ENCODE results near the gene PARK7.
A peak's percentile ranks its signal among the peaks of the same experiment; 100 is the strongest.

PARK7 gene

DNA sequence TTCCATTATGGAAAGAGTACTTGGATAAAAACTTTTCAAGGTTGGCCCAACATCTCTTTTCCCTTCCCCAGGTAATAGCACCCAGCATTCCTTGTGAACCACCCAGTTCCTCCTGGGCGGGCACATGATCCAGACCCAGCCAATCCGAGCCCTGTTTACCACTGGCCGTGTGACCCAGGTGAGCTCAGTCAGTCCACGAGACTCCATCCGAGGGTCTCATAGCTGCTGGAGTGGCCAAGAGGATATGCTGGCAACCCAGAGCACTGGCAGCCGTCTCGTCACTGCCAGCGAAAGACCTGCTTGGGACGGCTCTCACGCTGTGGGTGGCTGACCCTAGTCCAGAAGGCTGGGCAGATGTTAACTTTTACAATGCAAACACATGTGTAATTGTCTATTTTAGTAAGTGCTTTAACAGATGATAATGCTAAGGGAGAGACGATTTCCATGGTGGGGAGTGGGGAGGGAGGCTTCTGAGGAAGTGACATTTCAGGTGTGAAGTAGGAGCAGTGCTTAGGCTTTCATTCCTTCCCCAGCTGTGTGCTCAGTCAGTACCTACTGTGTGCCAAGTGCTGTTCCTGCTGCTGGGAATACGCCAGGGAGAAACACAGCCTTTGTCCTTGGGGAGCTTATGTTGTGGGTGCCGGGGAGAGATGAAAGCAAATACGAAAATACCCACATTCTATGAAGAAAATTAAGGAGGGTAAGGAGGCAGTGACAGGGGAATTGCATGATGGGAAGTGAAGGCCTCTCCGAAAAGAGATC lies 24.5 kb downstream of the PARK7 start:
- no peak for DNase-seq

DNA sequence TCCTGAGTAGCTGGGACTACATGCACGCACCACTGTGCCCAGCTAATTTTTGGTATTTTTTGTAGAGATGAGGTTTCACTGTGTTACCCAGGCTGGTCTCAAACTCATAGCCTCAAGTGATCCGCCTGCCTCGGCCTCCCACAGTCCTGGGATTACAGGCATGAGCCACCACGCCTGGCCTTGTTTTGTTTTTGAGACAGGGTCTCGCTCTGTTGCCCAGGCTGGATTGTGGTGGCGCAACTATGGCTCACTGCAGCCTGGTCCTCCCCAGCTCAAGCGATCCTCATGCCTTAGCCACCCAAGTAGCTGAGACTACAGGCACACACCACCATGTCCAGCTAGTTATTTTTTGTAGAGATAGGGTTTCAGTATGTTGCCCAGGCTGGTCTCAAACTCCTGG lies 26.0 kb downstream of the PARK7 start:
- DNase-seq, result no peak

DNA sequence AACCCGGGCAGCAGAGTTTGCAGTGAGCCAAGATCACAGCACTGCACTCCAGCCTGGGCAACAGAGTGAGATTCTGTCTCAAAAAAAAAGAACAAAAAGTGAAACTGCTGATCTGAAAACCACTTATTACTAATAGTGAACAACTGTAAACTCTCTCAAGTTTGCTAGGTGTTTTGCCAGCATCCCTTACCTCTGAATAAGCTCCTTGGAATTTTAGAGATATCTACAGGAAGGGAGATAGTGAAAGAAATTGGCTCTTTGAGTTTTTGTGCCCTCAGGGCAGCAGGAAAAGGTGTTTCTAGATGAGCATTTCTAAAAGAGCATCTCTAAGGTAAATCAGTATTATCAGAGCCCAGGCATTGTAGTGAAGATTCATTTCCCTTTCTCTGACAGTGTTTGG lies 27.1 kb downstream of the PARK7 start:
- DNase-seq, result no peak

DNA sequence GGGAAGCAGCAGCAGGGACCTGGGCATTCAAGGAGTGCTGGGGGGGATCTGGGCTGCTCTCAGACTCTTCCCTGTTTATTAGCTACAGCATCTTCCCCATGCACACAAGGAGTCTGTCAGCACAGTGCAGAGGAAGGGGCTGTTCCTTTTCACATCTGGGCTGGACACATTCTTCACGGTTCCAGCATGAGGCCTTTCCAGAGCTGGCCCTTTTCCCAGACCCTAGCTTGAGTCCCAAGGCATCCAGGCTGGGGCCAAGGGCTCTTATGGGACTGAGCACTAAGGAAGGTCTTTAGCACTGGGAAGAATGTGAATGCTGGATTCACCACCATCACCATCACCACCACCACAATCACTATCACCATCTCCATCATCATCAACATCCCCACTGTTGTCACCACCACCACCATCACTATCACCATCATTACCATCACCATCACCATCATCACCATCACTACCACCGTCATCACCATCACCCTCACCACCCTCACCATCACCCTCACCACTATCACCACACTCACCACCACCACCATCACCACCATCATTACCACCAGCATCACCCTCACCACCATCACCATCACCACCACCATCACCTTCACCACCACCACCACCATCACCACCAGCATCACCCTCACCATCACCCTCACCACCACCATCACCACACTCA lies 28.4 kb downstream of the PARK7 start:
- DNase-seq, result no peak

DNA sequence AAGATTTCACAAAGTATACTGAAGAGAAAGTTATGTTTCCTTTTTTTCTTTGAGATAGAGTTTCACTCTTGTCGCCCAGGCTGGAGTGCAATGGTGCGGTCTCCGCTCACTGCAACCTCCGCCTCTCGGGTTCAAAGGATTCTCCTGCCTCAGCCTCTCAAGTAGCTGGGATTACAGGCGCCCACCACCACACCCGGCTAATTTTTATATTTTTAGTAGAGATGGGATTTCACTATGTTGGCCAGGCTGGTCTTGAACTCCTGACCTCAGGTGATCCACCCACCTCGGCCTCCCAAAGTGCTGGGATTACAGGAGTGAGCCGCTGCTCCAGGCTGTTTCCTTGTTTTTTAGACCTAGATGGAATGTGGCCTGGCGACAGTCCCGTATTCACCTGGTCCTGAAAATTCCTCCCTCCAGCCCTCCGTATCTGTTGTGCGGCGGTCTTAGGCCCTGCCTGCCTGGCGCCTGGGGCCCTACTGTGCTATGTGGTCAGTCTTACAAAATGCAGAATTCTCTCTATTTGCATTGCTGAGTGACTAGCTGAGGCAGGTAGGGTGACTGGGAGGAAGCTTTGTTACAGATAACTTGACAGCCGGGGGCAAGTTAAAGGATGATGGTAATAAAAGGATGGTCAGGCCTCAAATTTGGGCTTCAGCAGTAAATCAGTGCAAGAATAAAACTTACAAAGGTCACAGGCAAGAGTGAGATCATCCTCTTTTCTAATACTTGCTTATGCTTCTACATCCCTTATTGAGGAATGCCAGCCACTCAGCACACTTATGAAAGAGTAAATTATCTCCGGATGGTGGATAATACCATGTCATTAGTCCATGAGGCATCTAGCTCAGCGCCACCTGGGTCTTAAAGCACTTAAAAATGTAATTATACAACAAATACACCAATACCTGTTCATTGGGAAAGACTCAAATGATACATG lies 30.3 kb downstream of the PARK7 start:
- DNase-seq, result no peak

DNA sequence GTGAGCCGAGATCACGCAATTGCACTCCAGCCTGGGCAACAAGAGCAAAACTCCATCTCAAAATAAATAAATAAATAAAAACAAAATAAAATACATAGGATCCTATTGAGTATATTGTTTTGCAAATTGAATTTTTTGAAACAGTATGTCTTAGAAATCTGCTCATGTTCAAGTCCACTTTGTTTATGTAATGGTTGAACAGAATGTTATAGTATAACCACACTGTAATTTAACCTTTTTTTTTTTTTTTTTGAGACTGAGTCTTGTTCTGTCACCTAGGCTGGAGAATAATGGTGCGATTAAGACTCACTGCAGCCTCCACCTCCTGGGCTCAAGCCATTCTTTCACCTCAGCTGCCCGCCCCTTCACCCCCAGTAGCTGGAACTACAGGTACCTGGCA lies 31.4 kb downstream of the PARK7 start:
- DNase-seq, result no peak

DNA sequence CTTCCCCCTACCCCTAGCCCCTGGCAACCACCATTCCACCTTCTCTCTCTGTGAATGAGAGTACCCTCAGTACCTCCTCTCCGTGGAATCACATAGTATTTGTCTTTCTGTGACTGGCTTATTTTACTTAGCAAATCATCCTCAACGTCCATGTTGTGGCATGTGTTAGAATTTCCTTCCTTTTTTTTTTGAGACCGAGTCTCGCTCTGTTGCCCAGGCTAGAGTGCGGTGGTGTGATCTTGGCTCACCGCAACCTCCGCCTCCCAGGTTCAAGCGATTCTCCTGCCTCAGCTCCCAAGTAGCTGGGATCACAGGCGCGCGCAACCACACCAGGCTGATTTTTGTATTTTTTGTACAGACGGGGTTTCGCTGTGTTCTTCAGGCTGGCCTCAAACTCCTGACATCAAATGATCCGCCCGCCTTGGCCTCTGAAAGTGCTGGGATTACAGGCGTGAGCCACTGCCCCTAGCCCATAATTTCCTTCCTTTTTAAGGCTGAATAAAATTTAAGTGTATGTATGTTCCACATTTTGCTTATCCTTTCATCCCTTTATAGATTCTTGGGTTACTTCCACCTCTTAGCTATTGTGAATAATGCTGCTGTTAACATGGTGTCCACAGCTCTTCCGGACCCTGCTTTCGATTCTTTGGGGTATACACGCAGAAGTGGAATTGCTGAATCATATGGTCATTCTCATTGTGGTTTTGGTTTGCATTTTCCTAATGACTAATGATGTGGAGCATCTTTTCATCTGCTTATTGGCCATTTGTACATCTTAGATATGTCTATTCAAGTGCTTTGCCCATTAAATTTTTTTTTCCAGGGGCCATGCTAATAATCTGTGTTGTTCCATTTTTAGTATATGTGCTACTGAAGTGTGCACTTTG lies 32.3 kb downstream of the PARK7 start:
- no peak for DNase-seq

DNA sequence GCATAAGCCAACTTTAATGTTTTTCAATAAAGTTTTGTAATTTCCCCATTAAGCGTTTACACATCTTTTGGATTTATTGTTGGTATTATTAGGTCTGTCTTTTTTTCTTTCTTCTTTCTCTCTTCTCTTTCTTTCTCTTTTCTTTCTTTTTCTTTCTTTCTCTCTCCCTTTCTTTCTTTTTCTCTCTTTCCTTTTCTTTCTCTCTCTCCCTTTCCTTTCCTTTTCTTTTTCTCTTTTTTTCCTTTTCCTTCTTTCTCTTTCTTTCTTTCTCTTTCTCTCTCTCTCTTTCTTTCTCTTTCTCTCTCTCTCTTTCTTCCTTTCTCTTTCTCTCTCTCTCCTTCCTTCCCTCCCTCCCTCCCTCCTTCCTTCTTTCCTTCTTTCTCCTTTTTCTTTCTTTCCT lies 33.3 kb downstream of the PARK7 start:
- no peak for DNase-seq

DNA sequence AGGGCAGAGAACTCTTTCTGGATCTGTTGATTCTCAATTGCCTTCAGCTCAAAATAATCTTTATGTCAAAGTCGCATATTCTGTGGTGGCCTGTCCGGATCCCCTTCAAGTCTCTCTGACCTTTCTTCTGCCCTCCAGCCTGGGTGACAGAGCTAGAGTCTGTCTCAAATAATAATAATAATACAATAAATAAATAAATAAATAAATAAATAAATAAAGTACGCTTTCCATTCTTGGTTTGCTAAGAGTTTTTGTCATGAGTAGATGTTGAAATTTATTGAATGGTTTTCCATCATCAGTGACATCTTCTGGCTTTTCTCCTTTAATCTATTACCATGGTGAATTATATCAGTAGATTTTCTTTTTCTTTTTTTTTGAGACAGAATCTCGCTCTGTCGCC lies 33.9 kb downstream of the PARK7 start:
- DNase-seq, result no peak

DNA sequence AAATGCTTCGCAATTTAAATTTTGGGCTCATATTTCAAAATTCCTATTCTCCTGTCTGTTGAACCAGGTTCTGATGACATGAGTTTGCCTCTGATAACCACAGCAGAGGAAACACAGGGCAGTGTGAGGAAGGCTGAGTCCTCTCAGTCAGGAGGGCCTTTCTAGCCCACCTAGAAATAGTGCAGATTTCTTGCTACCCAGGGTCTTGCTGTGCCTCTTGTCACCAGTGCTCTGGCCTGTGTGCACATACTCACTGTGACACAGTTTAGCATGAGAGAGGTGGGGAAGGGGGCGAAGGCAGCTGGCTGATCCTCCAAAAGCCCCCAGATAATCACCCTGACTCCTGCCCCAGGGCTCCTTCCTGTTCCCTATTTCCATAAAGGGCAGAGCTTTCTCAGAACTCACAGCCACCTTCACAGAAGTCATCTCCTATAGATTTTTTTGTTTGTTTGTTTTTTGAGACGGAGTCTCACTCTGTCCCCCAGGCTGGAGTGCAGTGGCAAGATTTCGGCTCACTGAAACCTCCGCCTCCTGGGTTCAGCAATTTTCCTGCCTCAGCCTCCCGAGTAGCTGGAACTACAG lies 40.9 kb downstream of the PARK7 start:
- no peak for DNase-seq

DNA sequence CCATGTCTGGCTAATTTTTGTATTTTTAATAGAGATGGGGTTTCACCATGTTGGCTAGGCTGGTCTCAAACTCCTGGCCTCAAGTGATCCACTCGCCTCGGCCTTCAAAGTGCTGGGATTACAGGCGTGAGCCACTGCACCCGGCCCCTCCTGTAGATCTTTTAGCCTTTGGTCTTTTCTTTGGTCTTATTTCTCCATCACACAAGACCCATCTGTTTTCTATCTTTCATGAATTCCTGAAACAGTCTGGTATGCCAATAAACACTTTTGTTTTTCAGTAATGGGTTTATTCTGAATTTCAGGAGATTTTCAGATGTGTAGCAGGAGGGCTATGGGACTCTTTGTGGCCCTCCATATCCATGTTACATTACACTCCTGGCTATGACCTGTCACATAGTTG lies 41.4 kb downstream of the PARK7 start:
- DNase-seq, result no peak

DNA sequence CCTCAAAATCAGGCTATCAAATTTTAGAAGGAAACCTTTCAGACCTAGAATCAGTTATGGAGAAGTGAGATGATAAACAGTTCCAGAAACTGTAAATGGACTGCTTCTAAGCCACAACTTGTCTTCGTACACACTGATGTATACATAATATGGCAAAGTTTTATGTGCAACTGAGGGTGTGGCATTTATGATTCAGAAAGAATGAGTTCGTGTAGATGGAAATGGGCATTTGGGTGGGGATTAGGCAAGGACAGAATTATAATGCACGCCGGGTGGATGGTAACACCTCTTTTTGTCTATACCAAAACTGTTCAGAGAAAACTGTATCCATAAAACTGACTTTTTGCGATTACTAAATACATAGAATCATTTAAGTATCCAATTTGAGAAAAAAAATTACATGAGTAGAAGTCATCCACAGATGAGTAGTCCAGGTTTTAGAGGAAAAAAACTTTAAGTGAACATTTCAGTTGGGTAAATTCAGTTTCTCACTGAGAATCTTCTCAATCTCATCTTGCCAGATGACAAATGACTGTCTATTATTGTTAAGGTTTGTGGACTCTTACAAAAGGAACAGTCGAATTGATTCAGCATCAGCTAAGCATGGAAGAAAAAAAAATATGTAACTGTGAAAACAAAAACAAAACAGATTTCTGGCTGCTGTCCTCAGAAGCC lies 42.1 kb downstream of the PARK7 start:
- DNase-seq, result no peak

DNA sequence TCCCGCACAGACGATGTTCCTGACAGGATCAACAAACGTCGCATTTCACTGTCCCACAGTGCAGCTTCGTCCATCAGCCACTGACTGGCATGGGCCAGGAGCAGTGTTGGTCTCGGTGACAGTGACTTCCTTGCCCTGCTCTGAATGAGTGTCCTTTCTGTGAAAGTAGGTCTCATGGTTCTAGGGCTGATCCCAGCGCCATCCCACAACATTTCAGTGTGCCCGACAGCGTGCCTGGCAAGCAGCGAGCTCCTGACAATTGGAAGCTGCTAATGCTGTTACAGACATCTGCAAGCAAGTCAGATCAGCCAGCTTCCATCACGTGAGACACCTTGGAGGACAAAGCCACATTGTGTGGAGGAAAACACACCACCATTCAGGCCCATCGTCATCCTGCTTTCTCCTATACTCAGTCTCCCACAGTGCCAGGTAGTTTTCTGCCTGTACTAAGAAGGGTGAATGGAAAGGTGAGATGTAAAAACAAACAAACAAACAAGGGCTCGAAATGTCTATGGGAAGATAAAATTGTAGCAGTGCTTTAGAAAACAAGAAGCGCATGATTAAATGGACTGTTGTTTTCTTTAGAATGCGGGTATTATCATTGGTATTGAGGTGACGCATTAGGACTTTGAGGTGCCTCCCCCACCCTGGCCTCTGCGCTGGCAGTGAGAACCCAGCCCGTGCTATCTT lies 42.7 kb downstream of the PARK7 start:
- no peak for DNase-seq

DNA sequence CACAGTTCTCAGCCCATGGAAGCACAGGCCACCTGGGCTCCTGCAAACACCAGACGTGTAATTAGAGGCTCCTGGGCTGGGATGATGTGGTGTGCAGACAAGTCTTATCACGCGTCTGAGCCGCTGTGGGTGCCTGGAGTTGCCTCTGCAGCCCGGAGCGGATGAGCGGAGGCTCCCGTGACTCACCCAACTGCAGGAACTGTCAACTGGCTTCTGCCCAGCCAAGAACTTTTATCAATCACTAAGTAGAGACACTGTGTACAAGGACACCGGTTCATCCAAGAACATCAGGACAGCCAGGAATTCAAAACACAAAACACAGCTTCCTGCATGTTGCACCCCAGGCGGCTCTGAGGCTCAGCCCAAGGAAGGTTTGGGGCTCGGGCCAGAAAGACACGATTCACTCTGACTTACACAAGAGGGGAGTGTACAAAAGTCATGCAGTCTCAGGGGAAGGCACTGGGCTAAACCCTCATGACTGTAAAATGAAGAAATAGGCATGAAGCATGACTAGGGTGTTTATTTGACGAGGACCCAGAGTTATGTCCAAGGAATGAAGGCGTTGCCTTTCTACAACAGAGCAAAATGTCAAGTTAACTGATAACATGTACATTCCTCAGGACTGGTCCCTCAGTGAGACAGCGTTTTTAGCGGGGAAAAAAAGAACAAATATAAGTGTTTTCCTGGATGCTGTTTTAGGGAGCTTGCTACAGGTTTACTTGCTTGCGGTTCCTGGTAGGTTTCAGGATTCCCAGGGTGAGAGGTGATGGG lies 43.5 kb downstream of the PARK7 start:
- DNase-seq, result peak; percentile 40

DNA sequence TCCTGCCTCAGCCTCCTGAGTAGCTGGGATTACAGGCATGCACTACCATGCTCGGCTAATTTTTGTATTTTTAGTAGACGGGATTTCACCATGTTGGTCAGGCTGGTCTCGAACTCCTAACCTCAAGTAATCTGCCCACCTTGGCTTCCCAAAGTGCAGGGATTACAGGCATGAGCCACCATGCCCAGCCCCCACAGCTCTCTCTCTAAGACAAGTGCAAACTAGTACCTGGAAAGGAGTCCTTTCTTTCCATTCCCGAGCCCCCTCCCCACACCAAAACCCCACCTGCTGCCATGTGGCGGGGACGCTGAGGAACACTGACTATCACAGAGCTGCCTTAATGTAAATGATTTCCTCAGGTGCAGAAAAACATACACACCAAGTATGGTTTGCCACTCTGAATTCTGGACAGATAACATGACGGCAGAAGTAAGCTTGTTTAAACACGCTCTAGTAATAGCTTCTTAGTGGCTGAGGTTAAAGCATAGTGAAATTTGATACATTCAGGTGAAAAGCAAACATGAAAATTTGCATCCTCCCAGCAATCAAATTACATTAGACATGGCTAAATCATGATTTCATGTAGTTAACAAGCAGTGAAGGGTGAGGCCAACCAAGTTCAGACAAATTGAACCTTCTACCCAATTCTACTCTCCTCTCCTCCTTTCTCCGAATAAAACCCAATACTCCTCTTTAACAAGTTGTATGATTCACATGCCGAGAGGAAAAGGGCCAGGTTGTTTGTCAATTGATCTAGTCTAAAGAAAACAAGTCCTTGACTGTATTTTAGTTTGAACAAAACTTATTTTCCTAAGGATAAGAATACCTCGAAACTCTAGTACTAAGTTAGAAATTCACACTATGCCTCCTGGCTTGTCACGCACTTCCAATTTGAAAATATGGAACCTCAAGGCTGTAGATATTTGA lies 44.8 kb downstream of the PARK7 start:
- peak; percentile 18 for DNase-seq

DNA sequence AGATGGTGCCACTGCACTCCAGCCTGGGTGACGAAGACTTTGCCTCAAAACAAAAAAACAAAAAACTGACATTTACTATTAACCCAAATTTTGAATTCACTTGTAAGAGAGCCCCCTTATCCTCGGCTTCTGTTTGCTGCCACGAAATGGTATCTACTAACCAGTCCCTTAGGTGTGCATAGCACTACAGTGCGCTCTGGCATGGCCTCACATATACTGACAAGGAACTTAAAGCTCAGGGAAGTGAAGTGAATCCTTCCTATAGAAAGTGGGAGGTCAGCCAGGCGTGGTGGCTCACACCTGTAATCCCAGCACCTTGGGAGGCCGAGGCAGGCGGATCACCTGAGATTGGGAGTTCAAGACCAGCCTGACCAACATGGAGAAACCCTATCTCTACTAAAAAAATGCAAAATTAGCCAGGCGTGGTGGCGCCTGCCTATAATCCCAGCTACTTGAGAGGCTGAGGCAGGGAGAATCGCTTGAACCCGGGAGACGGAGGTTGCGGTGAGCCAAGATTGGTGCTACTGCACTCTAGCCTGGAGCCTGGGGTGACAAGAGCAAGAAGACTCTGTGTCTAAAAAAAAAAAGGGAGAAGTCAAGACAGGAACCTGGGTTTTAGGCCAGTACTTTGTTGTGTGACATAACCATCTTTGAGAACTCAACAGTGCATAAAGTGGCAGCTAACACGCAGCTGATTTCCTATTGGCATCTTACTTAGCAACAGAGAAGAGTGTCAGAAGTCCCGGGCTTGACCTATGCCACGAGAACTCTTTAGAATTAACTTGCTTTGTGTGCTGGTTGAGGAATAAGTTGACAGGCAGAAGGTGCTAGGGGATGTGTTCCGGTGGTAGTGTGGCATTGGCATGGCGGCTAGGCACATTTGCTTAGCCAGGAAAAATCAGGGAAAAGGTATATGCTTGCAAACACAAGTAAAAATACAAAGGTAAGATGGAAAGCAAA lies 47.8 kb downstream of the PARK7 start:
- DNase-seq, result no peak

DNA sequence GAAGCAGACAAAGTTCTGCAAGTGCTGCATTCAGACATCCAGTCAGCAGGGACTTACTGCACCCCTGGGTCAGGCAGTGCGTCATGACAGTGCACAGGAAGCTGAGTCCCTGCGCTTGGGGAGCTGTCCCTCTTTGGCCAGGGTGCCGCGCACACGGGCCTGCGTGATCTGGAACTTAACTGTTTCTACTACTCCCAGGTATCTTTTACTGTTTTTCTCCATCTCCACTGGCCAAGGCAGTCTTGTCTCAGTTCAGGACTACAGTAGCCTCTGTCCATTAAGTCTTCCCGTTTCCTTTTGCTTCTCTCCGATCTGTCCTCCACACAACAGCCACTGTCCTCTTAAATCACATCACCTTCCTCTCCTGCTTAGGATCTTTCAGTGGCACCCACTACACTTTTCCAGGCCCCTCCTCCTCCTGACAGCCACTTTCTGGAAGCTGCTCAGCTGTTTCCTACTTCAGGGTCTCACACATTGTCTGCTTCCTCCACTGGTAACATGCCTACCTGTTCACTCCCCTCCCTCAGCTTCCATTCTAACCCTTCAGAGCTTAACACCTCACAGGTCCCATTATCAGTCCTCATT lies 48.7 kb downstream of the PARK7 start:
- DNase-seq, result no peak

Measured in NCI-H1694 (cell line).